Breast epithelium (tissue), 4 donors: ENCODE results near the gene F11R. TPM values are rescaled to one million over a fixed set of nuclear protein-coding genes. Genes with fewer than 3 reads are reported as not detected.
"Not testable (repeated sequence)": the region's sequence is repeated elsewhere in the genome, so short reads cannot be mapped to it uniquely, and the experiment has no call there.

ENCODE experiments used
- DNase-seq, 2 donors: peaks; one replicate each; pipeline ENCODE4 v3.0.0-alpha.2; 2019; ENCODE audit warnings: low spot score in 2 of 2
- H3K27ac ChIP-seq, 2 donors: fragments of 200-600 bp; sonication (generic) in 1 of 2; one replicate each; pipeline ENCODE4 v1.5.1; 2016 to 2019; ENCODE audit warnings: mild to moderate bottlenecking in 1 of 2
- H3K27me3 ChIP-seq, 2 donors: fragments of 200-600 bp; sonication (generic) in 1 of 2; one replicate each; pipeline versions ENCODE4 v1.5.1 to v1.6.0; 2017 to 2019; ENCODE audit warnings: control low read depth in 1 of 2, mild to moderate bottlenecking in 1 of 2
- H3K36me3 ChIP-seq: fragments of 200-600 bp; one replicate; pipeline ENCODE4 v1.5.1; 2019
- H3K4me1 ChIP-seq, 2 donors: fragments of 200-600 bp; sonication (generic); one replicate each; pipeline ENCODE4 v1.5.1; 2016 to 2019; ENCODE audit warnings: control low read depth in 1 of 2
- H3K4me3 ChIP-seq, 3 donors: fragments of 200-600 bp; sonication (generic); 1 replicate in 2 of 3; 2 replicates in 1 of 3; pipeline ENCODE4 v1.5.1; 2016 to 2019; ENCODE audit warnings: mild to moderate bottlenecking in 3 of 3, moderate library complexity in 2 of 3
- H3K9me3 ChIP-seq, 2 donors: fragments of 200-600 bp; sonication (generic) in 1 of 2; one replicate each; pipeline ENCODE4 v1.5.1; 2016 to 2019; ENCODE audit warnings: control low read depth in 1 of 2
- POLR2A ChIP-seq: fragments of 450-650 bp; IDR thresholded peaks from one replicate; pipeline ENCODE4 v1.6.1; 2016; ENCODE audit warnings: antibody characterized with exemption, mild to moderate bottlenecking, moderate library complexity
- POLR2AphosphoS5 ChIP-seq, 3 donors: sonication (generic); formaldehyde crosslinking; IDR thresholded peaks; one replicate each; pipeline ENCODE4 v1.6.1; 2017; ENCODE audit warnings: antibody characterized with exemption in 3 of 3
- intact Hi-C: fragments of 100-400 bp; cut with DNase I; formaldehyde crosslinking; loops from one replicate; pipeline ENCODE4 v1.15.1; 2023; ENCODE audit warnings: low total_unique reads
- total RNA-seq, 3 donors: library from RNA; depleted of rRNA; stranded (reverse); fragments of >200 nt; gene quantifications; one replicate each; pipeline ENCODE4 v1.1.0, GENCODE V29; 2016
- TF ChIP-seq, protein P1 (sequence below), 3 donors: fragments of 450-650 bp; IDR thresholded peaks; one replicate each; pipeline ENCODE4 v1.5.1; 2016 to 2017; ENCODE audit warnings: antibody characterized with exemption in 3 of 3, mild to moderate bottlenecking in 3 of 3, moderate library complexity in 3 of 3

The F11R gene
- total RNA-seq, 3 donors from 2014 or later = 41.1 to 74.3 (median 48.8) TPM

DNA sequence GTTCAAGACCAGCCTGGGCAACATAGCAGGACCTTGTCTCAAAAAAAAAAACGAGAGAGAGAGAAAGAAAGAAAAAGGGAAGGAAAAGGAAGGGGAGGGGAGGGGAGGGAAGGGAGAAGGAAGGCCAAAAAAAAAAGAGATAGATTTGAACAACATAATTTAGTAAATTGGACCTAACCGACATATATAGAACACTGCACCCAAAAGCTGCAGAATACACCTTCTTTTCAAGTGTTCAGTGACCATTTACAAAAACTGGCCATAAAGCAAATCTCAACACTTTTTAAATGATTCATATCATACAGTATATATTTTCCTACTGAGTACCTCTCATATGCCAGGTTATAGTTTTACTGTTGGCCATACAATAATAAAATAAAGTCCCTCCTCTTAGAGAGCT is 10.9 kb upstream of the F11R start:
- Histone ChIP-seq H3K27me3 (no peaks in the 10 kb centered on the region), H3K4me3 (no peak overlapping the region), H3K9me3 (no peaks in the 10 kb centered on the region), H3K36me3 (no peaks in the 10 kb centered on the region), H3K4me1 (no peaks in the 10 kb centered on the region), H3K27ac (no peak overlapping the region)
- TF ChIP-seq, protein P1, sequence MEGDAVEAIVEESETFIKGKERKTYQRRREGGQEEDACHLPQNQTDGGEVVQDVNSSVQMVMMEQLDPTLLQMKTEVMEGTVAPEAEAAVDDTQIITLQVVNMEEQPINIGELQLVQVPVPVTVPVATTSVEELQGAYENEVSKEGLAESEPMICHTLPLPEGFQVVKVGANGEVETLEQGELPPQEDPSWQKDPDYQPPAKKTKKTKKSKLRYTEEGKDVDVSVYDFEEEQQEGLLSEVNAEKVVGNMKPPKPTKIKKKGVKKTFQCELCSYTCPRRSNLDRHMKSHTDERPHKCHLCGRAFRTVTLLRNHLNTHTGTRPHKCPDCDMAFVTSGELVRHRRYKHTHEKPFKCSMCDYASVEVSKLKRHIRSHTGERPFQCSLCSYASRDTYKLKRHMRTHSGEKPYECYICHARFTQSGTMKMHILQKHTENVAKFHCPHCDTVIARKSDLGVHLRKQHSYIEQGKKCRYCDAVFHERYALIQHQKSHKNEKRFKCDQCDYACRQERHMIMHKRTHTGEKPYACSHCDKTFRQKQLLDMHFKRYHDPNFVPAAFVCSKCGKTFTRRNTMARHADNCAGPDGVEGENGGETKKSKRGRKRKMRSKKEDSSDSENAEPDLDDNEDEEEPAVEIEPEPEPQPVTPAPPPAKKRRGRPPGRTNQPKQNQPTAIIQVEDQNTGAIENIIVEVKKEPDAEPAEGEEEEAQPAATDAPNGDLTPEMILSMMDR (IDR thresholded peaks at IDR 0.05) = no peak
- DNase-seq = no peak
- intact Hi-C loops = no loop called here

DNA sequence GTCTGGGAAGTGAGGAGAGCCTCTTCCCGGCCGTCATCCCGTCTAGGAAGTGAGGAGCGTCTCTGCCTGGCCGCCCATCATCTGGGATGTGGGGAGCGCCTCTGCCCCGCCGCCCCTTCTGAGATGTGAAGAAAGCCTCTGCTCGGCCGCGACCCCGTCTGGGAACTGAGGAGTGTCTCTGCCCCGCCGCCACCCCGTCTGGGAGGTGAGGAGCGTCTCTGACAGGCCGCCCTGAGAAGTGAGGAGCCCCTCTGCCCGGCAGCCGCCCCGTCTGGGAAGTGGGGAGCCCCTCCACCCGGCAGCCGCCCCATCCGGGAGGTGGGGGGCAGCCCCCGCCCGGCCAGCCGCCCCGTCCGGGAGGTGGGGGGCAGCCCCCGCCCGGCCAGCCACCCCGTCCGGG is 8.5 kb upstream of the F11R start:
- H3K4me3 ChIP-seq, H3K27ac ChIP-seq, H3K27me3 ChIP-seq, DNase-seq, intact Hi-C loops, H3K9me3 ChIP-seq, H3K4me1 ChIP-seq, H3K36me3 ChIP-seq: not testable (repeated sequence)

GRCh38 chr1:161026954-161027353 is 6.0 kb upstream of the F11R start:
- H3K27ac ChIP-seq, intact Hi-C loops: not testable (repeated sequence)

DNA sequence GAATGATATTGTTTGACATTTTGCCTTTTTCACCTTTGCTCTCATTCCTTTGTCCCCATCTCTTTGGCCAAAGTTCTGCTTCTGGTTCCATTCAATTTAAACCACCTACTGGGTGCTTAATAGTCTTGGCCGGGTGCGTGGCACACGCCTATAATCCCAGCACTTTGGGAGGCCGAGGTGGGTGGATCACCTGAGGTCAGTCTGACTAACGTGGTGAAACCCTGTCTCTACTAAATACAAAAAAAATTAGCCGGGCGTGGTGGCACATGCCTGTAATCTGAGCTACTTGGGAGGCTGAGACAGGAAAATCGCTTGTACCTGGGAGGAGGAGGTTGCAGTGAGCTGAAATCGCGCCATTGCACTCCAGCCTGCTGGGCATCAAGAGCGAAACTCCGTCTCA is 1.5 kb upstream of the F11R start:
- H3K27me3 ChIP-seq, intact Hi-C loops, H3K9me3 ChIP-seq, H3K36me3 ChIP-seq, H3K27ac ChIP-seq, DNase-seq, H3K4me3 ChIP-seq: not testable (repeated sequence)
- H3K4me1 ChIP-seq = peaks cover 0 to 16% of the 10 kb centered on the region in 2 donors

More at GRCh38 chr1:161026954-161027353, 6.0 kb upstream of the F11R start:
- not testable (repeated sequence) for H3K4me3 ChIP-seq, DNase-seq, H3K27me3 ChIP-seq, H3K9me3 ChIP-seq, H3K36me3 ChIP-seq, H3K4me1 ChIP-seq

DNA sequence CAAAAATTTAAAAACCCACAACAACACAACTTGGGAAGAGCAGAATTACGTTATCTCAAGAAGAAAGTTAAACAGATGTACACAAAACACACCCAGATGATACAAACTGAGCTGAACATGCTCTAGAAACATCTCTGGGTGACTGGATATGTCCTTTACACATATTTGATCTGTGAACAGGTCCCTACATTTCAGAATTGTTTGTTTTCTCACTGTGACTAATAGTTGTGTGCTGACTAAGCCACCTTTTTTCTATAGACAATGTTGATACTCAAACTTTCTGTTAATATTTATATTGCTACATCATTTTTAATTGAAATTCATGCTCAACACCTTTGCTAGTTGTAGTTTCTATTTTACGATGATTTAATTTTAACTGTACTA is 1.0 kb upstream of the F11R start:
- Histone ChIP-seq H3K27ac (peak overlapping the region; percentile 88 to 93), H3K4me1 (peaks cover 0 to 16% of the 10 kb centered on the region in 2 donors), H3K27me3 (no peaks in the 10 kb centered on the region), H3K36me3 (no peaks in the 10 kb centered on the region), H3K4me3 (peak overlapping the region in 2 of 3 donors; percentile 58 to 84), H3K9me3 (no peaks in the 10 kb centered on the region)
- intact Hi-C loops = no loop called here
- DNase-seq = no peak
- no peak for TF ChIP-seq POLR2AphosphoS5 (IDR thresholded peaks at IDR 0.05)
- TF ChIP-seq, protein P1 (IDR thresholded peaks at IDR 0.05) = no peak
- TF ChIP-seq POLR2A = no peak

DNA sequence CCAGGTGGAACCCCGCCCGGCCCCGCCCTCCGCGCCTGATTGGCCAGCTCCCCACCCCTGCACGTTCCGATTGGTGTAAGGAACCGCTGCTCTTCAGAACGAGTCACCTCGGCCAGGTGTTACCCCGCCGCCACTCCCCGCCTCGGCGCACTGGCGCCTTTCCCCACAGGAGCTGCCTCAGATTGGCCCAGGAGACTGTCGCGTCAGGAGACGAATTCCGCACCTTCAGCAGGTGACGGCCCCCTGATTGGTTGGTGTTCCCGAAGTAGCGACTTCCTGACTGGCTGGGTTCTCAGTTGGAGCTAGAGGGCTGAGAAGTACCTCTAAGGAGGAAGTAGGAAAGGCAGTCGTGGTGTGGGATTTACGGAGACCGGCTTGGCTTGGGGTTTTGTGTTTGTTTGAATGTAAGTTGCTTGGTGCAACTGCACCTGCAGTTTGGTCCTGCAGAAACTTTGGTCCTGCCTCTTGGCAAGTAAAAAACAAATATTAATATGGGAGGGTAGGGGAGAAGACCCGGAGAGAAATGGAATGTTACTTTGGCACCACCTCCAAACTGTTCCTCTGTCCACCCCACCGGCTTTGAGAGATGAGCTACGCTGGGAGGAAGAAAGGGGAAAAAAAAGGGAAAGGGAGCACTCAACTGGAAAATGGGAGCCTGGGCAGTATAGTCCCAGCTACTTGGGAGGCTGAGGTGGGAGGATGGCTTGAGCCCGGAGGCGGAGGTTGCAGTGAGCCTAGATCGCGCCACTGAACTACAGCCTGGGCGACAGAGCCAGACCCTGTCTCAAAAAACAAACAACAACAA is 415 bp upstream of the F11R start:
- Histone ChIP-seq H3K9me3 (no peaks in the 10 kb centered on the region), H3K27ac (peak overlapping the region; percentile 88 to 93), H3K27me3 (no peaks in the 10 kb centered on the region), H3K4me3 (peak overlapping the region; percentile 51 to 84 (median 58)), H3K36me3 (no peaks in the 10 kb centered on the region), H3K4me1 (peaks cover 0 to 16% of the 10 kb centered on the region in 2 donors)
- intact Hi-C loops = no loop called here
- DNase-seq = peak; percentile 98 to 99
- TF ChIP-seq POLR2A = no peak

- H3K9me3 ChIP-seq = no peaks in the 10 kb centered on the region
- TF ChIP-seq, protein P1 (IDR thresholded peaks at IDR 0.05) = no peak
- no peak for TF ChIP-seq POLR2A
- TF ChIP-seq POLR2AphosphoS5 (IDR thresholded peaks at IDR 0.05) = no peak
- H3K4me3 ChIP-seq = peak overlapping the region; percentile 51 to 84 (median 58)
- no peaks in the 10 kb centered on the region for H3K36me3 ChIP-seq
- H3K4me1 ChIP-seq = peaks cover 0 to 16% of the 10 kb centered on the region in 2 donors
- DNase-seq = no peak
- peak overlapping the region; percentile 88 to 93 for H3K27ac ChIP-seq
- no peaks in the 10 kb centered on the region for H3K27me3 ChIP-seq
- intact Hi-C loops = no loop called here
These were observed 1.0 kb downstream of the F11R start for GRCh38 chr1:161019751-161020495.

GRCh38 chr1:161019111-161019660 is 1.8 kb downstream of the F11R start:
- Histone ChIP-seq H3K4me3 (peak overlapping the region in 2 of 3 donors; percentile 58 to 84), H3K4me1 (peaks cover 0 to 16% of the 10 kb centered on the region in 2 donors), H3K27ac (peak overlapping the region in 1 of 2 donors; percentile 88)
- H3K27me3 ChIP-seq, H3K9me3 ChIP-seq, H3K36me3 ChIP-seq, intact Hi-C loops, DNase-seq: not testable (repeated sequence)
